GM21576 (cell line): Measurements from ENCODE around the gene SND1.
"Not testable (repeated sequence)": the region's sequence is repeated elsewhere in the genome, so short reads cannot be mapped to it uniquely, and the experiment has no call there.

Source experiments
- ATAC-seq: cut with Tn5 transposase; IDR thresholded peaks from one replicate; pipeline ENCODE4 v1.9.1; 2021; ENCODE audit warnings: mild to moderate bottlenecking, moderate library complexity; ENCODE audit not compliant: unreplicated experiment

SND1 gene

GRCh38 chr7:127900732-127901685 is 249.0 kb downstream of the SND1 start:
- no peak for ATAC-seq

GRCh38 chr7:127901895-127902703 is 250.1 kb downstream of the SND1 start:
- ATAC-seq: peak; percentile 36

GRCh38 chr7:127902753-127903152 is 250.8 kb downstream of the SND1 start:
- not testable (repeated sequence) for ATAC-seq

- ATAC-seq: no peak
Measured at GRCh38 chr7:127903892-127904669, 252.1 kb downstream of the SND1 start.

GRCh38 chr7:127904670-127904985 is 252.6 kb downstream of the SND1 start:
- no peak for ATAC-seq

- no peak for ATAC-seq
Measured at GRCh38 chr7:127905021-127905420, 253.0 kb downstream of the SND1 start.

- no peak for ATAC-seq
Measured at GRCh38 chr7:127905491-127906330, 253.7 kb downstream of the SND1 start.

- no peak for ATAC-seq
Measured at GRCh38 chr7:127907110-127908040, 255.4 kb downstream of the SND1 start.

- ATAC-seq: no peak
Measured at GRCh38 chr7:127908430-127909258, 256.6 kb downstream of the SND1 start.

- no peak for ATAC-seq
Measured at GRCh38 chr7:127909424-127910152, 257.6 kb downstream of the SND1 start.

GRCh38 chr7:127910670-127911069 is 258.7 kb downstream of the SND1 start:
- ATAC-seq: no peak

- peak; percentile 85 for ATAC-seq
Measured at GRCh38 chr7:127911968-127912511, 260.0 kb downstream of the SND1 start.

- no peak for ATAC-seq
Measured at GRCh38 chr7:127912901-127913300, 260.9 kb downstream of the SND1 start.

GRCh38 chr7:127913686-127914085 is 261.7 kb downstream of the SND1 start:
- no peak for ATAC-seq

- no peak for ATAC-seq
Measured at GRCh38 chr7:127914693-127915092, 262.7 kb downstream of the SND1 start.

GRCh38 chr7:127916735-127917134 is 264.7 kb downstream of the SND1 start:
- no peak for ATAC-seq

- no peak for ATAC-seq
Measured at GRCh38 chr7:127918130-127918529, 266.1 kb downstream of the SND1 start.
